Cardiac muscle cell (in vitro differentiated cells and primary cell): ENCODE measurements around the gene AMPD2. TPM values are rescaled to one million over a fixed set of nuclear protein-coding genes. Genes with fewer than 3 reads are reported as not detected.
A peak's percentile ranks its signal among the peaks of the same experiment; 100 is the strongest.

Experiments
- DNase-seq, 2 donors: peaks; one replicate each; pipeline versions ENCODE4 v3.0.0 to v3.0.0-alpha.2; 2010 to 2017; ENCODE audit warnings: low read depth in 1 of 2, low spot score in 1 of 2
- H3K27ac ChIP-seq: fragments of 200-600 bp; sonication (generic); 2 replicates; pipeline ENCODE4 v1.5.1; 2016
- H3K27me3 ChIP-seq: fragments of 200-600 bp; sonication (generic); 2 replicates; pipeline ENCODE4 v1.6.0; 2016; ENCODE audit warnings: control low read depth
- H3K36me3 ChIP-seq: fragments of 200-600 bp; sonication (generic); 2 replicates; pipeline ENCODE4 v1.5.1; 2016; ENCODE audit warnings: control low read depth
- H3K4me1 ChIP-seq: fragments of 200-600 bp; sonication (generic); 2 replicates; pipeline ENCODE4 v1.8.1; 2017; ENCODE audit warnings: low read depth, mild to moderate bottlenecking, mixed run types
- H3K4me3 ChIP-seq: fragments of 200-600 bp; sonication (generic); 2 replicates; pipeline ENCODE4 v1.5.1; 2016; ENCODE audit warnings: mild to moderate bottlenecking
- H3K9me3 ChIP-seq: fragments of 200-600 bp; sonication (generic); 2 replicates; pipeline ENCODE4 v1.5.1; 2017; ENCODE audit warnings: low read depth, mild to moderate bottlenecking, control low read depth
- CTCF ChIP-seq: IDR thresholded peaks from 2 replicates; pipeline ENCODE4 v1.5.1; 2012; ENCODE audit warnings: low read depth, mild to moderate bottlenecking, low read length
- polyA plus RNA-seq: library from polyadenylated mRNA; unstranded; fragments of >200 nt; fragmentation: Nextera tagmentation; extraction: Ambion mirVana; gene quantifications from 2 replicates; pipeline ENCODE4 v1.2.1, GENCODE V29; 2016
- total RNA-seq: library from RNA; depleted of rRNA; stranded (reverse); fragments of >200 nt; gene quantifications from 2 replicates; pipeline ENCODE4 v1.2.3, GENCODE V29; 2016

AMPD2 gene
- total and polyA plus RNA-seq, 2 experiments from 2014 or later = 47.9 to 116 TPM

GRCh38 chr1:109650609-109651008 is 31.0 kb downstream of the AMPD2 start:
- H3K4me1 ChIP-seq = peaks cover 5% of the 10 kb centered on the region
- peaks cover 22% of the 10 kb centered on the region for H3K27me3 ChIP-seq
- no peak overlapping the region for H3K27ac ChIP-seq
- H3K4me3 ChIP-seq = no peak overlapping the region
- DNase-seq = no peak
- TF ChIP-seq CTCF = no peak
- H3K36me3 ChIP-seq = no peaks in the 10 kb centered on the region
- H3K9me3 ChIP-seq = no peaks in the 10 kb centered on the region

GRCh38 chr1:109652402-109652801 is 32.8 kb downstream of the AMPD2 start:
- peaks cover 5% of the 10 kb centered on the region for H3K4me1 ChIP-seq
- DNase-seq = no peak
- H3K27ac ChIP-seq = no peak overlapping the region
- H3K4me3 ChIP-seq = no peak overlapping the region
- no peaks in the 10 kb centered on the region for H3K9me3 ChIP-seq
- H3K27me3 ChIP-seq = peaks cover 22% of the 10 kb centered on the region
- no peak for TF ChIP-seq CTCF
- no peaks in the 10 kb centered on the region for H3K36me3 ChIP-seq

DNA sequence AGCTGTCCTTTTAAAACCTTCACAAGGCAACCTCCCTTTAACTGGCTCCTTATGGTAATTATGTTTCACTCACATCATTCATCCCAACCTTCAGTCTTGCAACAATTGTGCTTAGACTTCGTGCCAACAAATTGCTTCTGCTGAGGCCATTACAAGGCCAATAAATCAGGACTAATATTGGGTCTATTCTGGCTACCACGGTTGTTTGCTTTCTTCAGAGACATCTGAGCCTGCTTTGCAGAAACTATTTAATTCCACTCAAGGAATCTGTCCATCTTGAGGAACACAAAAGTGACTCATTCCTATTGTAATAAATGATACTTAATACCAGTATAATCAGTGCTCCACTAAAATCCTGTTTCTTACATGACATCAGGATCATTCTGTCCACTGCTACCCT is 33.7 kb downstream of the AMPD2 start:
- Histone ChIP-seq H3K36me3 (no peaks in the 10 kb centered on the region), H3K4me1 (peaks cover 5% of the 10 kb centered on the region), H3K27me3 (peaks cover 22% of the 10 kb centered on the region), H3K9me3 (no peaks in the 10 kb centered on the region), H3K27ac (no peak overlapping the region), H3K4me3 (no peak overlapping the region)
- DNase-seq = no peak
- TF ChIP-seq CTCF = no peak

- no peak for TF ChIP-seq CTCF
- no peaks in the 10 kb centered on the region for H3K36me3 ChIP-seq
- no peak overlapping the region for H3K27ac ChIP-seq
- no peak overlapping the region for H3K4me3 ChIP-seq
- H3K9me3 ChIP-seq = no peaks in the 10 kb centered on the region
- no peak for DNase-seq
- H3K27me3 ChIP-seq = peaks cover 22% of the 10 kb centered on the region
- H3K4me1 ChIP-seq = peaks cover 5% of the 10 kb centered on the region
These were observed 34.9 kb downstream of the AMPD2 start for GRCh38 chr1:109654519-109654918.

DNA sequence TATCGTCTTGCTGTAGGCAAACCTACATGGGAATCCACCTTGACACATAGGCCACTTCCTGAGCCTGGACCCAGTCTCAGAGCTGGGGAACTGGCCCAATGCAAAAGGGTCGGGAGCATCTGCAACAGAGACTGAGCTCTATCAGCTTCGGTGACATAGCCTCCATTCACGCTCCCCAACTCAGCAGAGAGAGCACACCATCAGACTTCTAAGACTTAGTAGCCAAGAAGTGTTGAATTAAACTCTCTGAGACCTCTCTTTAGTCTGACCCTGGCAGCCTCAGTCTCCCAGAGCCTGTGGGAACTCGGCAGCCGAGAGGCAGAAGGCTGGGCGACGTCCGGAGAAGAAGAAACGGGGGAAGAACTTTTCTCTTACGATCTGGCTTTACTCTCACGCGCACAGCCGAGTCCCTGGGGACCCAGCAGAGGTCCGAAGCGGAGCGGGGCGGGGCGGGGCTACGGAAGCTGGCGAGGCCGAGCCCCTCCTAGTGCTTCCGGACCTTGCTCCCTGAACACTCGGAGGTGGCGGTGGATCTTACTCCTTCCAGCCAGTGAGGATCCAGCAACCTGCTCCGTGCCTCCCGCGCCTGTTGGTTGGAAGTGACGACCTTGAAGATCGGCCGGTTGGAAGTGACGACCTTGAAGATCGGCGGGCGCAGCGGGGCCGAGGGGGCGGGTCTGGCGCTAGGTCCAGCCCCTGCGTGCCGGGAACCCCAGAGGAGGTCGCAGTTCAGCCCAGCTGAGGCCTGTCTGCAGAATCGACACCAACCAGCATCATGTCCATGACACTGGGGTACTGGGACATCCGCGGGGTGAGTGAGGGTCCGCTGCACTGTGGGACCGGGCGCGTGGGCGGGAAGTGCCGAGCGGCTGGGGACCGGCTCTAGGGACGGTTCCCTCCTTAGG is 36.2 kb downstream of the AMPD2 start, which contains the start of gene GSTM4:
Gene GSTM4, plus strand, starts transcription at position 485 of the 905 bp plus-strand sequence. Its CDS starts 291 bp downstream, at position 776.
- peak within 1 kb of the TSS; percentile 49 for H3K4me3 ChIP-seq
- peak; percentile 91 to 94 for DNase-seq
- H3K36me3 ChIP-seq = peaks cover 5% of the 10 kb centered on the region
- H3K27me3 ChIP-seq = peaks cover 16% of the 10 kb centered on the region
- TF ChIP-seq CTCF = peak; percentile 23
- H3K4me1 ChIP-seq = peaks cover 5% of the 10 kb centered on the region
- no peaks in the 10 kb centered on the region for H3K9me3 ChIP-seq
- peak within 1 kb of the TSS; percentile 88 for H3K27ac ChIP-seq
